Esophagus muscularis mucosa (tissue), 4 donors: ENCODE measurements around the gene PGAP3. TPM values are rescaled to one million over a fixed set of nuclear protein-coding genes. Genes with fewer than 3 reads are reported as not detected.

Experiments used
- DNase-seq: peaks from one replicate; pipeline ENCODE4 v3.0.0-alpha.2; 2017; ENCODE audit errors: extremely low spot score
- H3K27ac ChIP-seq, 4 donors: fragments of 200-600 bp; sonication (generic); replicated peaks in 1 of 4; 1 replicate in 3 of 4; 2 replicates in 1 of 4; pipeline ENCODE4 v1.5.1; 2016 to 2019; ENCODE audit warnings: mild to moderate bottlenecking in 1 of 4
- H3K27me3 ChIP-seq, 4 donors: fragments of 200-600 bp; sonication (generic); one replicate each; pipeline versions ENCODE4 v1.5.1 to v1.6.0; 2016 to 2019
- H3K36me3 ChIP-seq, 4 donors: fragments of 200-600 bp; sonication (generic); one replicate each; pipeline ENCODE4 v1.5.1; 2016 to 2019
- H3K4me1 ChIP-seq, 4 donors: fragments of 200-600 bp; sonication (generic); one replicate each; pipeline ENCODE4 v1.5.1; 2016 to 2019
- H3K4me3 ChIP-seq, 4 donors: fragments of 200-600 bp; sonication (generic); 1 replicate in 2 of 4; 2 replicates in 2 of 4; pipeline ENCODE4 v1.5.1; 2016 to 2019; ENCODE audit warnings: mild to moderate bottlenecking in 4 of 4, moderate library complexity in 1 of 4
- H3K9me3 ChIP-seq, 4 donors: fragments of 200-600 bp; sonication (generic); 1 replicate in 3 of 4; 2 replicates in 1 of 4; pipeline ENCODE4 v1.5.1; 2016 to 2019
- CTCF ChIP-seq, 3 experiments: fragments of 200-600 bp in 2 of 3; fragments of 450-650 bp in 1 of 3; sonication (generic) in 2 of 3; IDR thresholded peaks; one replicate each; pipeline ENCODE4 v1.5.1; 2017 to 2019; ENCODE audit warnings: antibody characterized with exemption in 3 of 3, mild to moderate bottlenecking in 2 of 3, moderate library complexity in 1 of 3
- EP300 ChIP-seq: sonication (generic); formaldehyde crosslinking; IDR thresholded peaks from one replicate; pipeline ENCODE4 v1.6.1; 2017; ENCODE audit warnings: antibody characterized with exemption
- POLR2A ChIP-seq: fragments of 450-650 bp; IDR thresholded peaks from one replicate; pipeline ENCODE4 v1.6.1; 2017; ENCODE audit warnings: antibody characterized with exemption, moderate library complexity, mild to moderate bottlenecking, low read depth
- POLR2AphosphoS5 ChIP-seq, 2 donors: sonication (generic); formaldehyde crosslinking; IDR thresholded peaks; one replicate each; pipeline ENCODE4 v1.6.1; 2017; ENCODE audit warnings: antibody characterized with exemption in 2 of 2
- WGBS: methylation state at CpG from one replicate; pipeline ENCODE4 v1.1.5; 2018; 5-methylcytosine and 5-hydroxymethylcytosine counted together
- intact Hi-C: fragments of 100-400 bp; cut with DNase I; formaldehyde crosslinking; loops from one replicate; pipeline ENCODE4 v1.15.1; 2023
- total RNA-seq, 4 donors: library from RNA; depleted of rRNA; stranded (reverse); fragments of >200 nt; gene quantifications; one replicate each; pipeline versions ENCODE4 v1.1.0 to v1.2.1, GENCODE V29; 2016

The PGAP3 gene
- total RNA-seq, 4 donors from 2014 or later, result 6.2 to 9.4 (median 8.5) TPM

GRCh38 chr17:39641097-39641496 lies 46.8 kb downstream of the PGAP3 start:
- Histone ChIP-seq H3K4me3 (no peak overlapping the region), H3K36me3 (no peaks in the 10 kb centered on the region), H3K27ac (no peak overlapping the region), H3K27me3 (no peaks in the 10 kb centered on the region), H3K9me3 (no peaks in the 10 kb centered on the region), H3K4me1 (peaks cover 49 to 81% (median 69%) of the 10 kb centered on the region in 4 donors)
- no peak for TF ChIP-seq POLR2A
- intact Hi-C loops, result no loop called here
- WGBS, result 96% methylated on average over 4 of the region's 4 CpGs
- DNase-seq, result no peak

GRCh38 chr17:39640591-39641031 lies 47.2 kb downstream of the PGAP3 start:
- peaks cover 51 to 86% (median 71%) of the 10 kb centered on the region in 4 donors for H3K4me1 ChIP-seq
- no peak for TF ChIP-seq CTCF (IDR thresholded peaks at IDR 0.05)
- no peak for TF ChIP-seq POLR2A
- no peak for TF ChIP-seq POLR2AphosphoS5 (IDR thresholded peaks at IDR 0.05)
- TF ChIP-seq EP300, result no peak
- H3K4me3 ChIP-seq, result no peak overlapping the region
- no peaks in the 10 kb centered on the region for H3K27me3 ChIP-seq
- no peaks in the 10 kb centered on the region for H3K9me3 ChIP-seq
- no peak for DNase-seq
- H3K36me3 ChIP-seq, result no peaks in the 10 kb centered on the region
- 37% methylated on average over 3 of the region's 4 CpGs for WGBS
- intact Hi-C loops, result no loop called here
- no peak overlapping the region for H3K27ac ChIP-seq

- H3K4me1 ChIP-seq, result peaks cover 50 to 87% (median 73%) of the 10 kb centered on the region in 4 donors
- H3K27ac ChIP-seq, result no peak overlapping the region
- intact Hi-C loops, result loop anchor here (5.0 kb wide), 2 partner anchors 87 to 112 kb away; no protein-coding TSS in a partner anchor
- H3K27me3 ChIP-seq, result no peaks in the 10 kb centered on the region
- no peaks in the 10 kb centered on the region for H3K36me3 ChIP-seq
- TF ChIP-seq CTCF (IDR thresholded peaks at IDR 0.05) (no peak), POLR2AphosphoS5 (IDR thresholded peaks at IDR 0.05) (no peak), POLR2A (no peak), EP300 (no peak)
- no peak for DNase-seq
- H3K4me3 ChIP-seq, result no peak overlapping the region
- no peaks in the 10 kb centered on the region for H3K9me3 ChIP-seq
- WGBS, result 82% methylated on average over 11 of the region's 11 CpGs
Measured at GRCh38 chr17:39639566-39640458, 48.0 kb downstream of the PGAP3 start.

- Histone ChIP-seq H3K27me3 (no peaks in the 10 kb centered on the region), H3K4me3 (no peak overlapping the region), H3K36me3 (no peaks in the 10 kb centered on the region), H3K27ac (no peak overlapping the region), H3K4me1 (peaks cover 54 to 90% (median 78%) of the 10 kb centered on the region in 4 donors), H3K9me3 (no peaks in the 10 kb centered on the region)
- TF ChIP-seq POLR2A (no peak), POLR2AphosphoS5 (IDR thresholded peaks at IDR 0.05) (no peak), EP300 (no peak), CTCF (IDR thresholded peaks at IDR 0.05) (no peak)
- 85% methylated on average over 2 of the region's 2 CpGs for WGBS
- no peak for DNase-seq
- intact Hi-C loops, result loop anchor here (5.0 kb wide), 2 partner anchors 88 to 113 kb away; no protein-coding TSS in a partner anchor
Measured at GRCh38 chr17:39639043-39639442, 48.8 kb downstream of the PGAP3 start.

GRCh38 chr17:39638317-39638716 lies 49.5 kb downstream of the PGAP3 start:
- no peaks in the 10 kb centered on the region for H3K27me3 ChIP-seq
- H3K36me3 ChIP-seq, result no peaks in the 10 kb centered on the region
- DNase-seq, result no peak
- intact Hi-C loops, result loop anchor here (5.0 kb wide), 2 partner anchors 89 to 114 kb away; no protein-coding TSS in a partner anchor
- peak overlapping the region; percentile 78 to 95 (median 90) for H3K4me3 ChIP-seq
- WGBS, result 94% methylated on average over 7 of the region's 7 CpGs
- TF ChIP-seq EP300, result no peak
- no peak for TF ChIP-seq POLR2AphosphoS5 (IDR thresholded peaks at IDR 0.05)
- TF ChIP-seq POLR2A, result no peak
- no peak for TF ChIP-seq CTCF (IDR thresholded peaks at IDR 0.05)
- H3K9me3 ChIP-seq, result no peaks in the 10 kb centered on the region
- H3K27ac ChIP-seq, result no peak overlapping the region
- peaks cover 54 to 87% (median 77%) of the 10 kb centered on the region in 4 donors for H3K4me1 ChIP-seq
